ENCODE data around the gene FAM184A.
A peak's percentile ranks its signal among the peaks of the same experiment; 100 is the strongest.
"Not testable (repeated sequence)": the region's sequence is repeated elsewhere in the genome, so short reads cannot be mapped to it uniquely, and the experiment has no call there.

The FAM184A gene

GRCh38 chr6:119078376-119079282 lies at the start of gene FAM184A:
Gene FAM184A, minus strand, starts transcription at chr6:119078664. Its CDS starts 365 bp downstream, at chr6:119078299.
- H3K27ac Mint-ChIP-seq, result peak within 1 kb of the TSS; percentile 80
- H3K9me3 Mint-ChIP-seq, result peaks cover 15% of the 10 kb centered on the region
- H3K4me3 Mint-ChIP-seq, result peak within 1 kb of the TSS; percentile 91
- peak; percentile 66 for DNase-seq (ENCODE audit: low spot score)
- H3K4me1 Mint-ChIP-seq (ENCODE audit: low read depth), result peaks cover 27% of the 10 kb centered on the region
- peaks cover 7% of the 10 kb centered on the region for H3K27me3 Mint-ChIP-seq (ENCODE audit: low read depth)
- H3K36me3 Mint-ChIP-seq (ENCODE audit: low read depth), result peaks cover 2% of the 10 kb centered on the region

- Mint-ChIP-seq H3K4me3 (no peak overlapping the region), H3K4me1 (ENCODE audit: low read depth) (peaks cover 6% of the 10 kb centered on the region), H3K9me3 (no peaks in the 10 kb centered on the region), H3K27me3 (ENCODE audit: low read depth) (peaks cover 11% of the 10 kb centered on the region), H3K36me3 (ENCODE audit: low read depth) (no peaks in the 10 kb centered on the region), H3K27ac (no peak overlapping the region)
- no peak for DNase-seq (ENCODE audit: low spot score)
These were observed 49.2 kb upstream of the FAM184A start for GRCh38 chr6:119127627-119128026.

- Mint-ChIP-seq H3K9me3 (no peaks in the 10 kb centered on the region), H3K27ac (no peak overlapping the region), H3K4me1 (ENCODE audit: low read depth) (peaks cover 6% of the 10 kb centered on the region), H3K4me3 (no peak overlapping the region), H3K36me3 (ENCODE audit: low read depth) (no peaks in the 10 kb centered on the region), H3K27me3 (ENCODE audit: low read depth) (peaks cover 11% of the 10 kb centered on the region)
- DNase-seq (ENCODE audit: low spot score), result no peak
These were observed 48.4 kb upstream of the FAM184A start for GRCh38 chr6:119126826-119127225.

DNA sequence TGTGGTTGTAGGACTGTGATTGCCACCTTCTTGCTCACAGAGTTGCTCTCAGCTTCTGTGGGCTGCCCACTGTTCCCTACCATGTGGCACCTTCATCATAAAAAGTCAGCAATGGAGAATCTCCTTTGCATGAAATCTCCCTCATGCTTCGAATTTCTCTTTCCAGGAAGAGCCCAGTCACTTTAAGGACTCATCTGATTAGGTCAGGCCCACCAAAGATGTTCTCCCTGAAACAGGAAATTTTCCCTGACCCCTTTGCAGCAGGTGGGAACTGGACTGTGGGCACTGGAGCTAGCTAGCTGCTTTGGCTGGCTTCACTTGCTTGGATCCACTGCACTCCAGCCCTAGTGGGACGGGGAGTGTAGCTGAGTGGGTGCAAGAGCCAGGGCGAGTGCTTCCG lies 47.7 kb upstream of the FAM184A start:
- peaks cover 6% of the 10 kb centered on the region for H3K4me1 Mint-ChIP-seq (ENCODE audit: low read depth)
- DNase-seq (ENCODE audit: low spot score), result no peak
- no peaks in the 10 kb centered on the region for H3K36me3 Mint-ChIP-seq (ENCODE audit: low read depth)
- no peak overlapping the region for H3K27ac Mint-ChIP-seq
- no peak overlapping the region for H3K4me3 Mint-ChIP-seq
- H3K9me3 Mint-ChIP-seq, result no peaks in the 10 kb centered on the region
- peaks cover 11% of the 10 kb centered on the region for H3K27me3 Mint-ChIP-seq (ENCODE audit: low read depth)

- Mint-ChIP-seq H3K36me3 (ENCODE audit: low read depth) (no peaks in the 10 kb centered on the region), H3K27me3 (ENCODE audit: low read depth) (peaks cover 11% of the 10 kb centered on the region), H3K9me3 (no peaks in the 10 kb centered on the region)
These were observed 47.1 kb upstream of the FAM184A start for GRCh38 chr6:119125576-119125975.

DNA sequence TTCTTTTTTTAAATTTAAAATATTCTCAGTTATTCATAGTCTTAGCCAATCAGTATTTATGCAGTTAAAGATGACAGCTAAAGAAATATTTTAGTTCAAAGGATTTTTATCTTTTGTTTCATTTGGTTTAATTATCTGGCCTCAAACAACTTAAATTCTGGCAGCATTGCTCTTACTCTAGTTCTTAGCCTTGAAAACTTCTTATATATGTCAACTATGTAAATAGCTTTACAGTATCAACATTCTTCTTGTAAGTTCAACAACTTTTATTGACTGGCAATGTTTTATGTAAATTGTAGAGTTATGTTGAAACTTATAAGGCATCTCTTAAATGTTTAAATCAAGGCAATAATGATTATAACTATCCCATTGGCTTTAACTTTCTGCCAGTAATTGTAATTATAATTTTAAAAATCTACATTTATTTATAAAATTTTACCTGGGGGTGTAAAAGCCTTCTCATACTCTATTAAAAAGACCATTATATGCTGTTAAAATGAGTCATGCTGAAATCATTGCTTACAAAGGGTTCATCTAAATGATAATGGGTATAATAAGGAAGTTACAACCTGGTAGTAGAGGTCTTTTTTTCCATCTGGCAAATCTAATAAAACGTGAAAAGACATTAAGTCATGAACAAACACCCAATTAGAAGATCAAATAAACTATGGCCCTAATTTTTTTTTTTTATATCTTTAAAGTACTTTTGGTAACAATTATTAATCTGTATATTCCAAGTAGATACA lies 45.8 kb upstream of the FAM184A start:
- Mint-ChIP-seq H3K9me3 (no peaks in the 10 kb centered on the region), H3K4me3 (no peak overlapping the region), H3K27me3 (ENCODE audit: low read depth) (peaks cover 17% of the 10 kb centered on the region), H3K27ac (no peak overlapping the region), H3K36me3 (ENCODE audit: low read depth) (no peaks in the 10 kb centered on the region), H3K4me1 (ENCODE audit: low read depth) (peaks cover 5% of the 10 kb centered on the region)
- DNase-seq (ENCODE audit: low spot score), result no peak

More at GRCh38 chr6:119125576-119125975, 47.1 kb upstream of the FAM184A start:
- Mint-ChIP-seq H3K4me1 (ENCODE audit: low read depth) (peaks cover 6% of the 10 kb centered on the region), H3K4me3 (no peak overlapping the region), H3K27ac (no peak overlapping the region)
- DNase-seq (ENCODE audit: low spot score), result no peak

DNA sequence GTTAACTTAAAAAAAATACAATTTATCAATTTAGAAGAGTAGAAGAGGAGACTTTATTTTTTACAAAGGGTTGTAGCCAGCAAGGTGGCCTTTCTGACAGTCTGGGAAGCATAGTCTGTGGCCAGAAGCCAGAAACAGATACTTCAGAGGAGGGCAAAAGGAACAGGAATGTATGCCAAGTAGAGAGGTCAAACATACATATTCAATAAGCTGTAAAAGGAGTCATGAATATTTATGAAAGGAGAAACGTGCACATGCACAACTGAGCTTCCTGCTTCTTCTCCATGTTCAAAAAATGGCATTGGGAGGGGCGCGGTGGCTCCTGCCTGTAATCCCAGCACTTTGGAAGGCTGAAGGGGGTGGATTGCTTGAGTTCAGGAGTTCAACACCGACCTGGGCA lies 43.9 kb upstream of the FAM184A start:
- H3K36me3 Mint-ChIP-seq (ENCODE audit: low read depth), result no peaks in the 10 kb centered on the region
- H3K4me1 Mint-ChIP-seq (ENCODE audit: low read depth), result no peaks in the 10 kb centered on the region
- no peak for DNase-seq (ENCODE audit: low spot score)
- no peak overlapping the region for H3K27ac Mint-ChIP-seq
- H3K27me3 Mint-ChIP-seq (ENCODE audit: low read depth), result peaks cover 14% of the 10 kb centered on the region
- H3K4me3 Mint-ChIP-seq, result no peak overlapping the region
- no peaks in the 10 kb centered on the region for H3K9me3 Mint-ChIP-seq

DNA sequence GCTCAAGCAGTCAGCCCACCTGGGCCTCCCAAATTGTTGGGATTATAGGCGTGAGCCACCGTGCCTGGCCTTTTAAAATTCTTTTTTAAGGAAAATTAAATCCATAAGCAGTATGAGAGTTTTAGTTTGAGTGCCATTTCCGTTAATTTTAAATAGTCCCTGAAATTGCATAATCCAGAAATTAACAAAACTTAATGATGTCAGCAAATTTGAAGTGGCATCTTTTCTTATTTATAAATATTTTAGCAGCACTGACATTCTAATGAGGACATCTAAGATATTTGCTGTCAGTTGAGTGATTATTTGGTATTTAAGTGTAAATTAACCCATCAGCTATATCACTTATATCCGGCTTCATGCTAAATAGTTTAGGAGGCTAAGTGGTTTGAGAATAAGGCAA lies 42.9 kb upstream of the FAM184A start:
- no peaks in the 10 kb centered on the region for H3K9me3 Mint-ChIP-seq
- no peak for DNase-seq (ENCODE audit: low spot score)
- H3K4me3 Mint-ChIP-seq, result no peak overlapping the region
- peaks cover 17% of the 10 kb centered on the region for H3K27me3 Mint-ChIP-seq (ENCODE audit: low read depth)
- H3K36me3 Mint-ChIP-seq (ENCODE audit: low read depth), result no peaks in the 10 kb centered on the region
- no peak overlapping the region for H3K27ac Mint-ChIP-seq
- no peaks in the 10 kb centered on the region for H3K4me1 Mint-ChIP-seq (ENCODE audit: low read depth)

DNA sequence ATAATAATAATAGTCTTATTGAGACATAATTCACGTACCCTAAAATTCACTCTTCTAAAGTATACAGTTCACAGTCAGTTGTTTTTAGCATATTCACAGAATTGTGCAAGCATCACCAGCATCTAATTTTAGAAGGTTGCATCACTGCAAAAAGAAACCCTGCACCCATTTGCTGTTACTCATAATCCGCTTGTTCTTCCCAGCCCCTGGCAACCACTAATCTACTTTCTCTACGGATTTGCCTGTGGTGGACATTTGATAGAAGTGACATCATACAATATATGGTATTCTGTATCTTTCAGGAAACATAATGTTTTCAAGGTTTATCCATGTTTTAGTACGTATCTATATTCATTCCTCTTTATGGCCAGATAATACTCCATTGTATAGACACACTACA lies 41.5 kb upstream of the FAM184A start:
- H3K4me3 Mint-ChIP-seq, result no peak overlapping the region
- DNase-seq (ENCODE audit: low spot score), result no peak
- H3K27ac Mint-ChIP-seq, result no peak overlapping the region
- no peaks in the 10 kb centered on the region for H3K4me1 Mint-ChIP-seq (ENCODE audit: low read depth)
- no peaks in the 10 kb centered on the region for H3K36me3 Mint-ChIP-seq (ENCODE audit: low read depth)
- H3K9me3 Mint-ChIP-seq, result no peaks in the 10 kb centered on the region
- H3K27me3 Mint-ChIP-seq (ENCODE audit: low read depth), result peaks cover 13% of the 10 kb centered on the region

GRCh38 chr6:119119062-119119461 lies 40.6 kb upstream of the FAM184A start:
- not testable (repeated sequence) for H3K36me3 Mint-ChIP-seq (ENCODE audit: low read depth); DNase-seq (ENCODE audit: low spot score); H3K4me3 Mint-ChIP-seq; H3K4me1 Mint-ChIP-seq (ENCODE audit: low read depth); H3K9me3 Mint-ChIP-seq; H3K27ac Mint-ChIP-seq
- peaks cover 13% of the 10 kb centered on the region for H3K27me3 Mint-ChIP-seq (ENCODE audit: low read depth)

DNA sequence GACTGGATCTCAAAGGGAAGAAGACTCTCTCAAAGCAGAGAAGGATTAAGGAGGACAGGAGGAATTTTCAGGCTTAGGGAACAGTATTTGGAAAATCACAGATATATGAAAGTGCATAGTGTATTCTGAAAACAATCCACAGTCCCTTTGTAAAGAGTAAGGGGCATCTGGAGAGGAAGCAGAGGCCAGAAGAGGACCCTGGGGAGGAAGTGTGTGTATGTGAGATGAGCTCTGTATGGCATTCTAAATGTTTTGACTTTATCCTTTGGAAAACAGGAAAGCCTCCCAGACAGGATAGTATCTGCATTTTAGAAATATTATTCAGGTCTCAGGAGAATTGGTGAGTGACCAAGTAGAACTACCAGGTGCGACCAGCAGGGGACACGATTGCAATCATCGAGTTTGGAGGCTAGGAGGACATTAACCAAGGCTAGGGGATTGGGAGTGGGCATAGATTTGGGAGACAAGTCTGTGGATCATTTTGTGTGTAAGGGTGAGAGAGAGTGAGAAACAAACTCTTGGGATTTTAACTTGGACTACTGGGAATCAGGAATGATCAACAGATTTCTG lies 38.3 kb upstream of the FAM184A start:
- Mint-ChIP-seq H3K4me3 (no peak overlapping the region), H3K4me1 (ENCODE audit: low read depth) (peaks cover 9% of the 10 kb centered on the region), H3K9me3 (no peaks in the 10 kb centered on the region), H3K36me3 (ENCODE audit: low read depth) (no peaks in the 10 kb centered on the region), H3K27ac (no peak overlapping the region), H3K27me3 (ENCODE audit: low read depth) (peaks cover 13% of the 10 kb centered on the region)
- DNase-seq (ENCODE audit: low spot score), result no peak

DNA sequence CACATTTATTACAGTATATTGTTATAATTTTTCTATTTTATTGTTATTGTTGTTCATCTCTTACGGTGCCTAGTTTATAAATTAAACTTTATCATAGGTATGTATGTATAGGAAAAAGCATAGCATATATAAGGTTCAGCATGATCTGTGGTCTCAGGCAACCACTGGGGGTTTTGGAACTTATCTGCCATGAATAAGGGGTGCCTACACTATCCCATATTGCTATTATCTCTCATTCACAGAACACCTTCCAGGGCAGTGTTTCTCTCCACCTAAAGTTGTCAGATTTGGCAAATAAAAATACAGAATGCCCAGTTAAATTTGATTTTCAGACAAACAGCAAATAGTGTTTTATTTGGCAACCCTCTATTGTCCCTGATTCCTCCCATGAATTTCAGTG lies 35.5 kb upstream of the FAM184A start:
- Mint-ChIP-seq H3K36me3 (ENCODE audit: low read depth) (no peaks in the 10 kb centered on the region), H3K4me3 (no peak overlapping the region), H3K9me3 (no peaks in the 10 kb centered on the region), H3K27ac (no peak overlapping the region), H3K27me3 (ENCODE audit: low read depth) (peaks cover 5% of the 10 kb centered on the region), H3K4me1 (ENCODE audit: low read depth) (peaks cover 17% of the 10 kb centered on the region)
- no peak for DNase-seq (ENCODE audit: low spot score)

GRCh38 chr6:119112812-119113530 lies 34.5 kb upstream of the FAM184A start:
- no peaks in the 10 kb centered on the region for H3K9me3 Mint-ChIP-seq
- DNase-seq (ENCODE audit: low spot score), result no peak
- H3K27me3 Mint-ChIP-seq (ENCODE audit: low read depth), result peaks cover 3% of the 10 kb centered on the region
- peaks cover 17% of the 10 kb centered on the region for H3K4me1 Mint-ChIP-seq (ENCODE audit: low read depth)
- H3K4me3 Mint-ChIP-seq, result no peak overlapping the region
- no peak overlapping the region for H3K27ac Mint-ChIP-seq
- no peaks in the 10 kb centered on the region for H3K36me3 Mint-ChIP-seq (ENCODE audit: low read depth)

All from T-helper 2 cell treated with Interferon-gamma antibody and Interleukin-4, amounts not matched to agents 5 μg/mL and 100 μg/mL, for 36 hours (primary cell).